DMS114 treated with DMSO at 0.1 percent for 48 hours (cell line): ENCODE data around the gene DNMBP.
"Not testable (repeated sequence)": the region's sequence is repeated elsewhere in the genome, so short reads cannot be mapped to it uniquely, and the experiment has no call there.

Source experiments
- DNase-seq: peaks from one replicate; lab custom pipeline; 2025; ENCODE audit not compliant: unreplicated experiment; lab: John Stamatoyannopoulos, UW

Gene DNMBP

GRCh38 chr10:99870123-99870730 is 139.5 kb downstream of the DNMBP start:
- DNase-seq, result no peak

- no peak for DNase-seq
These were observed 140.1 kb downstream of the DNMBP start for GRCh38 chr10:99869581-99870122.

- DNase-seq, result not testable (repeated sequence)
These were observed 142.5 kb downstream of the DNMBP start for GRCh38 chr10:99867250-99867649.

GRCh38 chr10:99863535-99864240 is 146.1 kb downstream of the DNMBP start:
- not testable (repeated sequence) for DNase-seq

- no peak for DNase-seq
These were observed 149.3 kb downstream of the DNMBP start for GRCh38 chr10:99860466-99860865.

- DNase-seq, result no peak
These were observed 150.2 kb downstream of the DNMBP start for GRCh38 chr10:99859585-99859984.

GRCh38 chr10:99858849-99859248 is 150.9 kb downstream of the DNMBP start:
- no peak for DNase-seq

- DNase-seq, result no peak
These were observed 154.2 kb downstream of the DNMBP start for GRCh38 chr10:99855479-99856071.

GRCh38 chr10:99854860-99855259 is 154.9 kb downstream of the DNMBP start:
- DNase-seq, result no peak

- no peak for DNase-seq
These were observed 156.1 kb downstream of the DNMBP start for GRCh38 chr10:99853655-99854054.

GRCh38 chr10:99852481-99853213 is 157.1 kb downstream of the DNMBP start:
- no peak for DNase-seq

- no peak for DNase-seq
These were observed 157.9 kb downstream of the DNMBP start for GRCh38 chr10:99851825-99852224.

GRCh38 chr10:99850767-99851340 is 158.9 kb downstream of the DNMBP start:
- DNase-seq, result no peak

GRCh38 chr10:99850021-99850766 is 159.6 kb downstream of the DNMBP start:
- DNase-seq, result no peak

GRCh38 chr10:99849536-99849935 is 160.2 kb downstream of the DNMBP start:
- no peak for DNase-seq

GRCh38 chr10:99849057-99849456 is 160.7 kb downstream of the DNMBP start:
- DNase-seq, result no peak

- DNase-seq, result peak; percentile 86
These were observed 163.8 kb downstream of the DNMBP start for GRCh38 chr10:99845837-99846382.

GRCh38 chr10:99844433-99844955 is 165.3 kb downstream of the DNMBP start:
- DNase-seq, result no peak

GRCh38 chr10:99843310-99843709 is 166.4 kb downstream of the DNMBP start:
- no peak for DNase-seq

GRCh38 chr10:99841746-99842145 is 168.0 kb downstream of the DNMBP start:
- no peak for DNase-seq
